Fibroblast of peridontal ligament (primary cell): ENCODE results near the gene PORCN.
"Not testable (repeated sequence)": the region's sequence is repeated elsewhere in the genome, so short reads cannot be mapped to it uniquely, and the experiment has no call there.

Source experiments
- DNase-seq: peaks from one replicate; pipeline ENCODE4 v3.0.0-alpha.2; 2010; ENCODE audit errors: extremely low read depth

Gene PORCN

DNA sequence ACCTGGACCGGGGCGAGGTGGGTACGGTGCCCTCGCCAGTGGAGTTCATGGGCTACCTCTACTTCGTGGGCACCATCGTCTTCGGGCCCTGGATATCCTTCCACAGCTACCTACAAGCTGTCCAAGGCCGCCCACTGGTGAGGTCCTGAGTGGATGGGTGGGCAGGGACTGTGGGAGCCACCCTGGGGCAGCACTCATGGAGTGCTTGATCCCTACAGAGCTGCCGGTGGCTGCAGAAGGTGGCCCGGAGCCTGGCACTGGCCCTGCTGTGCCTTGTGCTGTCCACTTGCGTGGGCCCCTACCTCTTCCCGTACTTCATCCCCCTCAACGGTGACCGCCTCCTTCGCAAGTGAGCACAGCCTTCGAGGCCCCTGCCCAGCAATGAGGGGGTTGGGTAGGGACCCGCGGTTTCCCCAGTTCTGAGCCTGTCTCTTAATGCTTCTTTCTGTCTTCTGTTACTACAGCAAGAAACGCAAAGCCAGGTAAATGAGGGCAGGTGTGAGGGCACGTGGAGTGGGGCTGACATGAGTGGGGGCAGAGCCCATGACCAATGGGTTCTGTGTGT lies 3.7 kb downstream of the PORCN start:
- DNase-seq = no peak

DNA sequence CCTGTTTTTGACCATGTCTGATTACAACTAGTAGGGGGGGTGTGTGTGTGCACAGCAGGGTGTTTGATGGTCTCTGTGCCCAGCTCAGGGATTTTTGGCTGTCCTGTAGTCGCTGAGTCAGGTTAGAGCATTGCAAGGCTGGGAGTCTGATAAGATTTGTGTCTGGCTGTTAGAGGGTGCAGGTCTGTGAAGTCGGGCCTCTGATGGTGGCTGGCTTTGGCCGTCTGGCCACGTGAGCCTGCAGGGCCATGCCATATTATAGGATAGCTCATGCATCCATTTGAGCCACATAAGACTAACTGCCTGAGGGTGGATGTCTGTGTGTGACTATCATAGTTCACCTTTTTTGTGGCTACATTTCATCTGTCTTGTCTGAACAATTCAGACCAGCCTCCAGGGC lies 4.9 kb downstream of the PORCN start:
- no peak for DNase-seq

DNA sequence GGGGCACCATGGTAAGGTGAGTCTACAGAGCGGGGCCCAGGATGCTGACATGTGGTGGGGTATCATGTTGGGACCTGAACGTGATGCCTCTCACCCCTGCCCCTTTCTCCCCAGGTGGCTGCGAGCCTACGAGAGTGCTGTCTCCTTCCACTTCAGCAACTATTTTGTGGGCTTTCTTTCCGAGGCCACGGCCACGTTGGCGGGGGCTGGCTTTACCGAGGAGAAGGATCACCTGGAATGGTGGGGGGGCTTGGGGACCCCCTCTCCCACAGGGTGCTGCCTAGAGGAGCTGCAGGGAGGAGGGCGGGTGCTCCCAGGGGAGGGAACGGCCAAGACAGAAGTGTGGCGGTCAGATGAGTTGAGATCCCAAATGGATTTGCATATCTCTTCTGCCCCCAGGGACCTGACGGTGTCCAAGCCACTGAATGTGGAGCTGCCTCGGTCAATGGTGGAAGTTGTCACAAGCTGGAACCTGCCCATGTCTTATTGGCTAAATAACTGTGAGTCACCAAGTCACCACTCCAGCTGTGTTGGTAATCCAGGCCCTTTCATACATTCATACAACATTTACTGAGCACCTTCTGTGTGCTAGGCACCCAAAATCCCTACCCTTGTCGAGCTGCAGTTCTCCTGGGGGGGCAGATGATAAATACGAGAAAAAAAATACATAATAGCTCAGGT lies 5.5 kb downstream of the PORCN start:
- no peak for DNase-seq

DNA sequence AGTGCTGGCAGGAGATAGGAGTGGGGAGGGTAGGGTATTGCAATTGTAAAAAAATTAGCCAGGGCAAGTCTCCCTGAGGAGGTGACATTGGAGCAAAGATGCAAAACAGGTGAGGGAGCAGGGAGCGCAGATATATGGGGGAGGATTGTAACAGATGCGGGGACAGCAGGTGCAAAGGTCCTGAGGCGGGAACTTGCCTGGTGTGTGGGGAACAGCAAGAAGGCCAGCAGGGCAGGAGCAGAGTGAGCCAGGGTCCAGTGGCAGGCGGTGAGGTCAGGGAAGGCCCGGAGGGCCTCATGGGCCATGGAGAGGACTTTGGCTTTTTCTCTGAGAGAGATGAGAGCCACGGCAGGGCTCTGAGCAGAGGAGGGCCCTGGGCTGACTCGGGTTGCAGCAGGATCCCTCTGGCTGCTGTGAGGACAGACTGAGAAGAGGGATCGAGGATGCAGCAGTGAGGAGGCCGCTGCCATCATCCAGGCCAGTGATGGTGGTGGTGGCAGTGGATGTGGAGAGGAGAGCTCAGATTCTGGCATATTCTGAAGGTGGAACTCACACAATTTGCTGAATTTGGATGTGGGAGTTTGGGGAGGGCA lies 6.2 kb downstream of the PORCN start:
- DNase-seq = no peak

DNA sequence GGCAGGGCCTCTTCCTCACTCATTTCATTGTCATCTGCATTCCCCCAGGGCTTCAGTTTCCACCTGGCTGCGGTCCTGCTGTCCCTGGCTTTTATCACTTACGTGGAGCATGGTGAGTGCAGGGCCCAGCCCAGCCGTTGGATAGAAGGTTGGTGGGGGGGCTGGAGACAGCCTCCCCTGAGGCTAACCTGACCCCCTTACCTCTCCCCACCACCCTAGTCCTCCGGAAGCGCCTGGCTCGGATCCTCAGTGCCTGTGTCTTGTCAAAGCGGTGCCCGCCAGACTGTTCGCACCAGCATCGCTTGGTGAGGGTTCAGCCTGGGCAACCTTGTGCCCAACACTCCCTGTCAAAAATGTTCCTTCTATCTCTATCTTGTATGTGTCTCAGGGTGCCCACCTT lies 7.0 kb downstream of the PORCN start:
- DNase-seq = no peak

DNA sequence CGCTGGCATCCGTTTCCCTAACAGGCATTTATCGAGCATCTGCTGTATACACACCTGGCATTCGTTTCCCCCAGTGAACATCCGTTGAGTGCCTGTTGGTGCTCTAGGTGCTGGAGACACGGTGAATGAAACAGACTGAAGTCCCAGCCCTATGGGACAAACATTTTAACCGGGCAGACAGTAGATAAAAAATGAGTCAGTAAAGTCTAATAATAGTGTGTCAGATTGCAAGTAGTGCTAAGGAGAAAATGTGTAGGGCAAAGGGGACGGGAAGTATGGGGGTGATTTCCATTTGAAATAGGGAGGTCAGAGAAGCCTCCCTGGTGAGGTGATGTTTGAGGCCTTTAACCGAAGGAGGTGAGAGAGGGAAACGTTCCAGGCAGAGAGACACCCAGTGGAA lies 7.5 kb downstream of the PORCN start:
- DNase-seq = no peak

DNA sequence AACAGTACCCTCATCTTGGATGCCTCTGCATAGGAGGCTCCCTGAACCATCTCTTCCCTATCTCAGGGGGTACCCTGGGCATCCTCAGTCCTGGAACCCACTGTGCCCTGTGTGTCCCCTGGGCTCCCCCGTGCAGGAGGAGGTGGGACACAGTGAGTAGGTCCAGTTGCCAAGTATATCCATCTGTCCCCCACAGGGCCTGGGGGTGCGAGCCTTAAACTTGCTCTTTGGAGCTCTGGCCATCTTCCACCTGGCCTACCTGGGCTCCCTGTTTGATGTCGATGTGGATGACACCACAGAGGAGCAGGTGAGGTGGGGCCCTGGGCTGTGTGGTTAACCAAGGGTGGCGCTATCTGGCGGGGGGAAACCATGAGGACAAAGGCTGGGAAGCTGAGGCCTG lies 8.2 kb downstream of the PORCN start:
- no peak for DNase-seq

DNA sequence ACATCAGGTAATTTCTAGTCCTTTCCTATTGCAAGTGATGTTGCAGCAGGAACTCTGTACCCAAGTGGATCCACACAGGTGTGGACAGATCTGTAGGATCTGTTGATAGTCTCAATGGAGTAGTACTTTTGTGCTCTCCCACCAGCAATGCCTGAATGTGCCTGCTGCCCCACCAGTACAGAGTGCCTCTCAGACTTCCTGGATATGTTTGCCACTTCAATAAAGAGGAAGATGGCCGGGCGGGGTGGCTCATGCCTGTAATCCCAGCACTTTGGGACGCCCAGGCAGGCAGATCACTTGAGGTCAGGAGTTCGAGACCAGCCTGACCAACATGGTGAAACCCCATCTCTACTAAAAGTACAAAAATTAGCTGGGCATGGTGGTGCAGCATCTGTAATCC lies 10.7 kb downstream of the PORCN start:
- DNase-seq = not testable (repeated sequence)

DNA sequence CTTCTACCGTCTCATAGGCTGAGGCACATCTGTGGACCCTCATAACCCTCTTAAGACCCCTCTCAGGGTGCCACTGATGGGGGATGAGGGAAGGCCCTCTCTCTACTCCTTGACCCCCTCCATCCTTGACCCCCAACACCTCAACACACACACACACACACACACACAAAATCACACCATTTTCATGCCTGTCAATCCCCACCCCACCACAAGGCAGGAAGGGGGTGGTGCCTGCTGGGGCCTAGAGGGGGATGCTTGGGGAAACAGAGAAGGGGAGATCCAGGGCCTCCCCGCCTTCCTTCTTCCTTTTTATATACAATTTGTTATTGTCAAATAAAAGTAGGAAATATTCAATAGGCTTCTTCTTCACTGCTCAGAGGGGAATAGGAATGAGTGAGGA lies 11.7 kb downstream of the PORCN start:
- no peak for DNase-seq

DNA sequence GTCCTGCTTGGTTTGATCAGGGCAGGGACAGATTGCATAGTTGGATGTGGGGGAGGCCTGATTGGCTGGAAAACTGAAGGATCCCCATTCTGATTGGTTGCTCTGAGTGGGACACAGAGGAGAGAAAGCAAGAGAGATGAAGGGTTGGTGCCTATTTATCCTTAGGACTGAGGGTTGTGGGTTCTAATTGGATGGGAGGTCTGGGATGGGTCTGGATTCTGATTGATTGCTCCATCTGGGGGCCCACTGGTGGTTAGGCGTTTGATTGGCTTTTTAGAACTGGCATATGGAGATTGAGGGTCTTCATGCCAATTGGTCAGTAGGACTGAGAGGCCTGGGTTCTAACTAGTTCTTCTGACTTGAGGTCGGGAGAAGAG lies 12.2 kb downstream of the PORCN start:
- no peak for DNase-seq

DNA sequence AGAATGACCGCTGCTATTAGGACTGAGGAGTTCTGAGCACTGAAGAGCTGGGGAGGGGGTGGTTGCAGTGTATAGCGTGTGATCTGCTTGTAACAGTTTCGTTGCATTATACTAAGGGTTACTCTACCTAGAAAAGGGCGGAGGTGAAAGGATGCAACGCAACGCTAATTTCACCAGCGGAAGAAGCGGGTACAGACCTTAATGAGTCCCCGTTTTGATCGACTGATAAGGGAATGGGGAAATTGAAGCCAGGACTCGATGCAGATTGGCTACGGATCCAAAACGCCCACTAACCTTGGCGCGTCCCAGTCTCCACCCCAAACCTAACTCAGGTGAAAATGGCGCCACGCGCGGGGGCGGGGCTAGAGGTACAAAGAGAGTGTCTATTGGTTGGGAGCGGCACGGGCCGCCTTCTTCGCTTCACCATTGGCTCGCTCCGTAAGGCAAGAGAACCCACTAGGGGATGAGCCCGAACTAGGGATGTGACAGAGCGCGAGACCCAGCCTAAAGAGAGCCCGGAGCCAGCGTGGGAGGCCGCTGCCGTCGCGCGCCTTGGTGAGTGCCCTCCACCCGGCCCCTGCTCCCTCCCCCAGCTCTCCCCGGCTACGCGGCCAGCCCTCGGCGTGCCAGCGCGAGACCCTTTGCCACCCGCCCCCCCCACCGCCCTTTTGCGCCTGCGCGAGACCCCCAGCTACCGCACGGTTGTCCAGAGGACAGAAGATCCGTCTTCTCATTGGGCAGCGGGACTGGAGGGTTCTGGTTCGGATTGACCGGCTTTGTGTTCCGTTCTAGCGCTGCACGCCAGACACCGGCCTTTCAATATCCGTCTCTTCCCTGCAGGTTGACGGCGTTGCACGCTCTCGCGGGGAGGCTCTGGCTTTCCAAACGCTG lies 12.8 kb downstream of the PORCN start, which contains the start of gene EBP:
EBP (plus strand) TSS at position 456 of the 891 bp plus-strand sequence. CDS start 1,964 bp downstream, outside the sequence.
- DNase-seq = peak; percentile 76

DNA sequence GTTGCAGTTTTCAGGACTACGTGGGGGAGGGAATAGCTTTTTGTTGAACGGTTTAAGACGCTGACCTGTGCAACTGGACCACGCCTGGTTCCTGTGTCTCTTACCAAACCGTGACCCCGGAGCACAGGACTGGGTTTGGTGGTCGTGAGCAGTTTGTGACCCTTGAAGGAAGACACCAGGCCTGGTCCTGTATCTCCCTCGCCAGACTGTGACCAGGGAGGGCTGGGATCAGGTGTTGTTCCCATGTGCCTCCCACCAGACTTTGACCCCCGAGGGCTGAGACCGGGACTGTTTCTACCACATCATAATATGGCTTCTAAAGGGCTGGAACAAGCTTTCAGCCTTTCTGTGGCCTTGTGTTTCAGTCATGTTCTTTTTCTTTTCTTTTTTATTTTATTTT lies 13.5 kb downstream of the PORCN start:
- DNase-seq = no peak

DNA sequence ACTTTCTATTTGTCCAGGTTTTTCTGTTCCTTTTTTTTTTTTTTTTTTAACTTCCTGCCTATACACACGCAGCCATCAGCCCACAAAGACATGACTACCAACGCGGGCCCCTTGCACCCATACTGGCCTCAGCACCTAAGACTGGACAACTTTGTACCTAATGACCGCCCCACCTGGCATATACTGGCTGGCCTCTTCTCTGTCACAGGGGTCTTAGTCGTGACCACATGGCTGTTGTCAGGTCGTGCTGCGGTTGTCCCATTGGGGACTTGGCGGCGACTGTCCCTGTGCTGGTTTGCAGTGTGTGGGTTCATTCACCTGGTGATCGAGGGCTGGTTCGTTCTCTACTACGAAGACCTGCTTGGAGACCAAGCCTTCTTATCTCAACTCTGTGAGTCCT lies 14.9 kb downstream of the PORCN start:
- no peak for DNase-seq

DNA sequence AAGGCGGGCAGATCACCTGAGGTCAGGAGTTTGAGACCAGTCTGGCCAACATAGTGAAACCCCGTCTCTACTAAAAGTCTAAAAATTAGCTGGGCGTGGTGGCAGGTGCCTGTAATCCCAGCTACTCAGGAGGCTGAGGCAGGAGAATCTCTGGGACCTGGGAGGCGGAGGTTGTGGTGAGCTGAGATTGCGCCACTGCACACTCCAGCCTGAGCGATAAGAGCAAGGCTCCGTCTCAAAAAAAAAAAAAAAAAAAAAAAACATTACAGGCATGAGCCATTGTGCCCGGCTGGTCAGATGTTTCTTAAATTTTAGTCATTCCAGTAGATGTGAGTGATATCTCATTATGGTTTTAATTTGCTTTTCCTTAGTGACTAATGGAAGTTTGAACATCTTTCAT lies 17.1 kb downstream of the PORCN start:
- DNase-seq = not testable (repeated sequence)

DNA sequence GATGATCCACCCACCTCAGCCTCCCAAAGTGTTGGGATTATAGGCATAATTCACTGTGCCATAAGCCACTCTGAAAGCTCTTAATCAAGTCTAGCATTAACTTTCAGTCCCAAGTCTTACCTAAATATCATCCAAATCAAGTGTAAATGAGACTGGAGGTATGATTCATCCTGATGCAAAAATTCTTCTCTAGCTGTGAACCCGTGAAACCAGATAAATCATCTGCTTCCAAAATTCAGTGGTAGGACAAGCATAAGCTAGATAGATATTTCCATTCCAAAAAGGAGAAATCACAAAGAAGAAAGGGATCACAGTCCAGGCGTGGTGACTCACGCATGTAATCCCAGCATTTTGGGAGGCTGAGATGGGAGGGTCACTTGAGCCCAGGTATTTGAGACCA lies 21.9 kb downstream of the PORCN start:
- DNase-seq = no peak

DNA sequence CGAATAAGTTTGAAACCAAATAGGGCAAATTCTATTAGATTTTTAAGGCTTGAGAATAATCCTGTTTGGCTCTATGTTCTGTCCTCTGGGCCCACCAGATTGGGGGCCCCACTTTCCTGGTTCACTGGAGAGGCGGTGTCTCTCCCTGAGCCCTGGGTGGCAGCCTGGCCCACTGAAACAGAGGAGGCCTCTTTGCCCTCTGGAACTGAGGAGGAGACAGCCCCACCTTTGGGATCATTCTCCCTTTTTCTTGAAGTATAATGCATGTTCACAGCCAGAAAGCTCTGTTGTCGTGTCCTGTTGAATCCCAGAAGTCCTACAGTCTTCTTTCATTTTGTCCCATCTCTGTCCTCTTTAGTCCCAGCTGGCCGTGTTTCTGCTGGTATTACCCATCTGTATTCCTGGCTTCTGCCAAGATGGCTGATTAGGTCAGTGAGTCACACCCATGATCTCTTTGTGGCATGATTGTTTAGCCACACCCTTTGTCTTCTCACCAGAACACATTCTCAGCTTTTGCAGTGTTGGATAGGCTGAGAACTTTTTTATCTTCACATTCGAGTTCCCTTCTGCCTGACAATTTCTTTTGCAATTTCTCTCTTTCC lies 22.7 kb downstream of the PORCN start:
- peak; percentile 83 for DNase-seq

DNA sequence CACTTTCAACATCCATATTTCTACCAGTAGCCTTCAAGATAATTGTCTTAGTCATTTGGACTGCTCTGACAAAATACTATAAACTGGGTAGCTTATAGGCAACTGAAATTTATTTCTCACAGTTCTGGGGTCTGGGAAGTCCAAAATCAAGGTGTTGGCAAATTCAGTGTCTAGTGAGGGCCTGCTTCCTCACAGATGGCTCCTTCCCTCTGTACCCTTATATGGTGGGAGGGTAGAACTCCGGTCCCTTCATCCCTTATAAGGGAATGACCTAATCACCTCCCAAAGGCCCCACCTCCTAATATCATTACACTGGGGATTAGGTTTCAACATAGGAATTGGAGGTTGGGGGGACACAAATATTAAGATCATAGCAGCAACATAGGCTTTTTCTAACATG lies 23.4 kb downstream of the PORCN start:
- no peak for DNase-seq

DNA sequence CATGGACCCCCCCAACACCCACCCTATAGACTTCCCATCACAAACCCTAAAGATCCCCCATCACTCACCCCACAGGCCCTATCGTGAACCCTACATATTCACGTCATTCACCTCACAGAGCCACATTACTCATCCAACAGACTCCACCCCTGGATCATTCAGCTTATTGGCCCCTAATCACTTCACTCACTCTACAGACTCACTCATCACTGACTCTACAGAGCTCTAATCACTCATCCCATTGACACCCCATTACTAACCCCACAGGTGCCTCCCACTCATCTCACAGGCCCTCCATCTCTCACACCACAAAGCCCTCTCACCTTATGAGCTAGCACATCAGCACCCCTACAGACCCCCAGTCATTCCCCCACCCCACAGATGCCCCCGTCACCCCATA lies 24.4 kb downstream of the PORCN start:
- DNase-seq = no peak

DNA sequence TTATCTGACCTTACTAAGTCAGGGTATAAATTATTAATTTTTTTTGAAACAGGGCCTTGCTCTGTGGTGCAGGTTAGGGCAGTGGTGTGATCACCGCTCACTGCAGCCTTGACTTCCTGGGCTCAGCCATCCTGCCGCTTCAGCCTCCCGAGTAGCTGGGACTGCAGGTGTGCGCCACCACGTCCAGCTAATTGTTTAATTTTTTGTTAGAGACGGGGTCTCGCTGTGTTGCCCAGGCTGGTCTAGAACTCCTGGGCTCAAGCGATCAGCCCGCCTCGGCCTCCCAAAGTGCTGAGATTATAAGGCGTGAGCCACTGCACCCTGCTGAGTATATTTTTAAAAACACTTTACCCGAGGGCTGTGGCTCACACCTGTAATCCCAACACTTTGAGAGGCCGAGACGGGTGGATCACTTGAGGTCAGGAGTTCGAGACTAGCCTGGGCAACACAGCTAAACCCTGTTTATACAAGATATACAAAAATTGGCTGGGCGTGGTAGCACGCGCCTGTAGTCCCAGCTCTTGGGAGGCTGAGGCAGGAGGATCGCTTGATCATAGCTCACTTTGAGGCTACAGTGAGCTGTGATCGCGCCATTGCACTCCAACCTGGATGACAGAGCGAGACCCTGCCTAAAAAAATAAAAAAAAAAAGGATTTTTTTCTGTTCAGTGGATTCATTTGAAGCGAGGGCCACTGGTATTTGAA lies 30.0 kb downstream of the PORCN start:
- no peak for DNase-seq

DNA sequence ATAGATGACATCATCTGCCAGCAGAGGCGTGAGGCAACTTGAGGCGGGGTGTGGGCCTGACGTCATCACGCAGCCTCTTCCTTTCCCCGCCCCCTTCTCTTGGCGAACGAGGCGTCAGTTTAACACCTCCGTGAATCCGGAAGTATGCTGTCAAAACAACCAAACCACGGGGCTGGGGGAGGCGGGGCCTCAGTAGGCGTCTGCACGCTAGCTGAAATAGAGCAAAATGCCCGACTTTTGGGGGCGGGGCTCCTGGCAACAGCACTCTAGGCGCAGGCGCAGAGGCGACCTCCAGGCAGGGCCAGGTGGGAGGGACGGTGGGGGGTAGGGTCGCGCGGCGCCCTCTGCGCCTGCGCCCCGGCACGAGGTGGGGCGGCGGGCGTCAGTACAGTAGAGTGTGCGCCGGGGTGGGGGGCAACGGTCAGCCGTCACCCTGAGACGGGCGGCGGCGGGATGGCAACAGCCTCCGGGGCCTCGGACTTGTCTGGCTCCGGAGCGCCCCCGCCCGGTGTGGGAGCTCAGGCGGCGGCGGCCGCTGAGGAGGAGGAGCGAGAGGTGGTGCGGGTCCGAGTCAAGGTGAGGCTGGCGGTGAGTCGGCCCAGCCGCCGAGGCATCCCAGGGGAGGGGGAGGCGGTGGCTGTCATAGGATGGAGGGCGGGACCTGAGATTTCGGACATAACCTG lies 30.7 kb downstream of the PORCN start, which contains the start of gene TBC1D25:
TBC1D25 (plus strand) TSS at position 370 of the 683 bp plus-strand sequence; CDS start at position 454, 84 bp downstream.
- peak; percentile 96 for DNase-seq

DNA sequence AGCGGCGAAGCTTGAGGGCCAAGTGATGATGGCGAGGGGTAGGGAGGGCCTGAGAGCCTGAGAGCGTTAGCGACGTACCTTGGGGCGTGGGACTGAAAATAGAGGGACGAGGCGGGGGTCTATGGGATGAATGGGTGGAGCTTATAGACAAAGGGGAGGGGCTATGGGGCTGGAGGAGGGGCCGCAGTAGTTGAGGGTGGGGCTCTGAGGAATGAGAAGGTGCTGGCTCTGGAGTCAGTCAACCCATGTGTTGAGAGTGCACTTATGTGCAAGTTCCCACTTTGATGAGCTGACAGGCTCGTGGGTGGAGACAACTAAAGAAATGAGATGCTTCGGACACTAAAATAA lies 31.2 kb downstream of the PORCN start:
- DNase-seq = peak; percentile 19
